ENCODE measurements around the gene ZIK1. TPM values are rescaled to one million over a fixed set of nuclear protein-coding genes. Genes with fewer than 3 reads are reported as not detected.

ZIK1 gene
- total RNA-seq, 1 donor from 2014 or later = 9.3 TPM

DNA sequence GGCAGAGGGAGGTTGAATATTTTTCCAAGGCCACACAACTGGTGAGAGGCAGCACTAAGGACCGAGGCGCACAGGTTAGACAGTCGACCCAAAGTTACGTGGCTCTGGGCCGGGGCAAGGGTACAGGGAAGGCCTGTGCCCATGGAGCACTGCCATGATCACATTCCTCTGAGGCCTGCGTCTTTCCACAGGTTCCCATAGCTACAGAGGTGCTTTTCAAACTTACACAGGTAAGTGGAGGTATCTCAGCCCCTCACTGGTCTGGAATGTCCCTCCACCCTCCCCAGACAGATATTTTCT is 49.8 kb downstream of the ZIK1 start:
- no peak for DNase-seq (ENCODE audit: low read depth)
- Histone ChIP-seq H3K4me3 (ENCODE audit: low read depth, low read length) (peak overlapping the region; percentile 93), H3K36me3 (ENCODE audit: control insufficient read depth, insufficient read depth, low read length) (no peaks in the 10 kb centered on the region), H3K27me3 (ENCODE audit: control insufficient read depth, insufficient read depth, low read length) (no peaks in the 10 kb centered on the region)
- TF ChIP-seq, protein P1, sequence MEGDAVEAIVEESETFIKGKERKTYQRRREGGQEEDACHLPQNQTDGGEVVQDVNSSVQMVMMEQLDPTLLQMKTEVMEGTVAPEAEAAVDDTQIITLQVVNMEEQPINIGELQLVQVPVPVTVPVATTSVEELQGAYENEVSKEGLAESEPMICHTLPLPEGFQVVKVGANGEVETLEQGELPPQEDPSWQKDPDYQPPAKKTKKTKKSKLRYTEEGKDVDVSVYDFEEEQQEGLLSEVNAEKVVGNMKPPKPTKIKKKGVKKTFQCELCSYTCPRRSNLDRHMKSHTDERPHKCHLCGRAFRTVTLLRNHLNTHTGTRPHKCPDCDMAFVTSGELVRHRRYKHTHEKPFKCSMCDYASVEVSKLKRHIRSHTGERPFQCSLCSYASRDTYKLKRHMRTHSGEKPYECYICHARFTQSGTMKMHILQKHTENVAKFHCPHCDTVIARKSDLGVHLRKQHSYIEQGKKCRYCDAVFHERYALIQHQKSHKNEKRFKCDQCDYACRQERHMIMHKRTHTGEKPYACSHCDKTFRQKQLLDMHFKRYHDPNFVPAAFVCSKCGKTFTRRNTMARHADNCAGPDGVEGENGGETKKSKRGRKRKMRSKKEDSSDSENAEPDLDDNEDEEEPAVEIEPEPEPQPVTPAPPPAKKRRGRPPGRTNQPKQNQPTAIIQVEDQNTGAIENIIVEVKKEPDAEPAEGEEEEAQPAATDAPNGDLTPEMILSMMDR (IDR thresholded peaks at IDR 0.05; ENCODE audit: insufficient read depth, low read length, poor library complexity, severe bottlenecking) = no peak

DNA sequence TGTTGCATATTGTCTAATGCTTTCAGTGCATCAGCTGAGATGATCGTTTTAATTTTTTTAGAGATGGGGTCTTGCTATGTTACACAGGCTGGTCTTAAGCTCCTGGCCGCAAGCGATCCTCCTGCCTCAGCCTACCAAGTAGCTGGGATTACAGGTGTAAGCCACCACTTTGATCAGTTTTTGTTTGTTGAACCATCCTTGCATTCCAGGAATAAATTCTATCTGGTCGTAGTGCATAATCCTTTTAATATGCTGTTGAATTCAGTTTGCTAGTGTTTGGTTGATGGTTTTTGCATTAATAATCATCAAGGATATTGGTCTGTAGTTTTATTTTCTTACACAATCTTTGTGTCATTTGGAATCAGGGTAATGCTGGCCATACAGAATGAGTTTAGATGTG is 53.4 kb downstream of the ZIK1 start:
- no peak overlapping the region for H3K4me3 ChIP-seq (ENCODE audit: low read depth, low read length)
- no peak for DNase-seq (ENCODE audit: low read depth)
- TF ChIP-seq, protein P1 (IDR thresholded peaks at IDR 0.05; ENCODE audit: insufficient read depth, low read length, poor library complexity, severe bottlenecking) = no peak
- H3K36me3 ChIP-seq (ENCODE audit: control insufficient read depth, insufficient read depth, low read length) = peaks cover 6% of the 10 kb centered on the region
- no peaks in the 10 kb centered on the region for H3K27me3 ChIP-seq (ENCODE audit: control insufficient read depth, insufficient read depth, low read length)

DNA sequence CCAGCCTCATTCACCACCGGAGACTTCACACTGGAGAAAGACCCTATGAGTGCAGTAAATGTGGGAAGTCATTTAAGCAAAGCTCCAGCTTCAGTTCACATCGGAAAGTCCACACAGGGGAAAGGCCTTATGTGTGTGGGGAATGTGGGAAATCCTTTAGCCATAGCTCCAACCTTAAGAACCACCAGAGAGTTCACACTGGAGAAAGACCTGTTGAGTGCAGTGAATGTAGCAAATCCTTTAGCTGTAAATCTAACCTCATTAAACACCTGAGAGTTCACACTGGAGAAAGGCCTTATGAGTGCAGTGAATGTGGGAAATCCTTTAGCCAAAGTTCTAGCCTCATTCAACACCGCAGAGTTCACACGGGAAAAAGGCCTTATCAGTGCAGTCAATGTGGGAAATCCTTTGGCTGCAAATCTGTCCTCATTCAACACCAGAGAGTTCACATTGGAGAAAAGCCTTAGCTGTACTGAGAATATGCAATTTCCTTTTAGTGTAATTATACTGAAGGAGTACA is 57.8 kb downstream of the ZIK1 start:
- DNase-seq (ENCODE audit: low read depth) = no peak
- peaks cover 6% of the 10 kb centered on the region for H3K36me3 ChIP-seq (ENCODE audit: control insufficient read depth, insufficient read depth, low read length)
- H3K4me3 ChIP-seq (ENCODE audit: low read depth, low read length) = no peak overlapping the region
- no peaks in the 10 kb centered on the region for H3K27me3 ChIP-seq (ENCODE audit: control insufficient read depth, insufficient read depth, low read length)
- TF ChIP-seq, protein P1 (IDR thresholded peaks at IDR 0.05; ENCODE audit: insufficient read depth, low read length, poor library complexity, severe bottlenecking) = no peak

DNA sequence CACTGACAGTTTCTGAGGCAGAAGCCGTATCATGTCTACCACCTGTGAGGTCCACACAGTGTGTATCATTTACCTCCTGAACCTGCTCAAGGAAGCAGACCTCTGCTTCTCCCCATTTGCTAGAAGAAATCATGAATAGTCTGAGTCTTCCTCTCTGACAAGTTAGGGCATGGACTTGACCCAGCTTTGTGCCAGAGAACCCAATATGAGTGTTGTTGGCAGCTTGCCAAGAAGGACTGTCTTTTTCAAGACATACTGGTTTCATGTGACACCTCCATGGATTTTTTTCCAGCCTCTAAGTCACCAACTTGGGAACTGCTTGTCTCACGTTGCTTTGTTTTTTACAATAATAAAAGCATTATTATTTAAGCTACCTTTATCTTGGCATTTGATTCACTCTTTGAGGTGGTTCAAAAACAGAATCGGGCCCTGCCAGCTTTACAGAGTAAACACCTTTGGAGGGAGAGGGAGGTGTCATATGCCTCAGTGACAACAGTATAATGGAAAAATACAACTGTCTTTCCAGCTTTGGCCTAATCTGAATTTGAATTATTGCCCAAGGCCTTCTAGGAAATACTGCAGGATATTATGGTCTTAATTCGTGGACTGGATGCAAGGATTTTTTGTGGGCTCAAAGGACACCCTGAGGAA is 58.6 kb downstream of the ZIK1 start:
- TF ChIP-seq, protein P1 (IDR thresholded peaks at IDR 0.05; ENCODE audit: insufficient read depth, low read length, poor library complexity, severe bottlenecking) = no peak
- DNase-seq (ENCODE audit: low read depth) = no peak
- peaks cover 6% of the 10 kb centered on the region for H3K36me3 ChIP-seq (ENCODE audit: control insufficient read depth, insufficient read depth, low read length)
- no peaks in the 10 kb centered on the region for H3K27me3 ChIP-seq (ENCODE audit: control insufficient read depth, insufficient read depth, low read length)
- H3K4me3 ChIP-seq (ENCODE audit: low read depth, low read length) = no peak overlapping the region

Other genes with a start within 250 kb of the ZIK1 start
- 8.0 and 8.3 TPM in 2 replicates for gene ZNF304, start 232.9 kb upstream of the ZIK1 start, total RNA-seq
- 16.4 and 28.7 TPM in 2 replicates for gene TRAPPC2B, start 220.6 kb upstream of the ZIK1 start, total RNA-seq
- gene ZNF547, start 220.6 kb upstream of the ZIK1 start, total RNA-seq = 1.7 and 6.0 TPM in 2 replicates
- gene ZNF548, start 194.3 kb upstream of the ZIK1 start, total RNA-seq = 12.4 and 13.1 TPM in 2 replicates
- gene ZNF17, start 173.0 kb upstream of the ZIK1 start, total RNA-seq = 4.5 and 6.3 TPM in 2 replicates
- gene ZNF749, start 148.8 kb upstream of the ZIK1 start, total RNA-seq = 10.4 and 14.3 TPM in 2 replicates
- gene VN1R1, start 127.0 kb upstream of the ZIK1 start, total RNA-seq = 0.41 and 0.54 TPM in 2 replicates
- 9.2 and 10.0 TPM in 2 replicates for gene ZNF772, start 106.6 kb upstream of the ZIK1 start, total RNA-seq
- gene ZNF419, start 96.4 kb upstream of the ZIK1 start, total RNA-seq = 11.4 and 16.8 TPM in 2 replicates
- gene ZNF773, start 84.2 kb upstream of the ZIK1 start, total RNA-seq = 7.9 and 11.2 TPM in 2 replicates
- gene ZNF549, start 56.8 kb upstream of the ZIK1 start, total RNA-seq = 4.8 and 5.1 TPM in 2 replicates
- 5.1 and 6.8 TPM in 2 replicates for gene ZNF550, start 24.3 kb upstream of the ZIK1 start, total RNA-seq
- gene ZNF416, start 5.2 kb upstream of the ZIK1 start, total RNA-seq = 5.5 and 6.0 TPM in 2 replicates
- 3.2 and 6.6 TPM in 2 replicates for gene ZNF530, start 15.7 kb downstream of the ZIK1 start, total RNA-seq
- gene ZNF134, start 30.1 kb downstream of the ZIK1 start, total RNA-seq = 34.8 and 40.6 TPM in 2 replicates
- 6.9 and 10.4 TPM in 2 replicates for gene ZNF211, start 49.0 kb downstream of the ZIK1 start, total RNA-seq
- gene ZSCAN4, start 84.8 kb downstream of the ZIK1 start, total RNA-seq = not detected in 2 replicates
- gene ZNF551, start 97.8 kb downstream of the ZIK1 start, total RNA-seq = 6.0 and 8.5 TPM in 2 replicates
- 2.9 and 3.3 TPM in 2 replicates for gene ZNF154, start 125.1 kb downstream of the ZIK1 start, total RNA-seq
- gene ZNF671, start 143.5 kb downstream of the ZIK1 start, total RNA-seq = 2.9 and 4.2 TPM in 2 replicates
- 9.9 and 12.2 TPM in 2 replicates for gene ZNF776, start 162.7 kb downstream of the ZIK1 start, total RNA-seq
- 9.0 and 10.9 TPM in 2 replicates for gene ZNF586, start 185.5 kb downstream of the ZIK1 start, total RNA-seq
- gene ZNF552, start 230.8 kb downstream of the ZIK1 start, total RNA-seq = 7.9 and 8.2 TPM in 2 replicates
- gene ZNF587B, start 246.2 kb downstream of the ZIK1 start, total RNA-seq = 15.3 and 16.3 TPM in 2 replicates

Data from kidney epithelial cell (primary cell).